Measurements from ENCODE around the gene RASL12. TPM values are rescaled to one million over a fixed set of nuclear protein-coding genes. Genes with fewer than 3 reads are reported as not detected.
"Not testable (repeated sequence)": the region's sequence is repeated elsewhere in the genome, so short reads cannot be mapped to it uniquely, and the experiment has no call there.

The RASL12 gene
- total and polyA plus RNA-seq, 2 donors (not counting 1 experiment from before 2014, with no cell fraction given) = not detected

- POLR2A ChIA-PET = interaction anchor here (0.7 kb wide), 1 partner anchor 240 kb away, joined by 4 read pairs; no protein-coding TSS in a partner anchor
- no peaks in the 10 kb centered on the region for H3K9me3 ChIP-seq (ENCODE audit: control extremely low read depth in 1 of 3, control insufficient read depth in 2 of 3, insufficient read depth in 1 of 3, low read length in 2 of 3)
- WGBS (ENCODE audit: insufficient coverage) = 100% methylated on average over 1 of the region's 1 CpG
These were observed 47.4 kb downstream of the RASL12 start for GRCh38 chr15:65020419-65020818.

GRCh38 chr15:65011198-65011597, 56.6 kb downstream of the RASL12 start:
- H3K4me3 Mint-ChIP-seq; POLR2A ChIA-PET; H3K79me2 ChIP-seq (ENCODE audit: control insufficient read depth, insufficient read depth, low read length); H3K9ac ChIP-seq (ENCODE audit: low read length); H3K27ac Mint-ChIP-seq; H3K4me3 ChIP-seq (ENCODE audit: control extremely low read depth in 1 of 5, extremely low read depth in 1 of 5, insufficient read depth in 1 of 5, low read depth in 2 of 5, low read length in 4 of 5); intact Hi-C loops (cut with micrococcal nuclease); H3K27me3 Mint-ChIP-seq; H3K4me1 Mint-ChIP-seq; H3K4me2 ChIP-seq (replicated peaks; ENCODE audit: low read depth, low read length, poor library complexity, severe bottlenecking); H3K27me3 ChIP-seq (replicated peaks in 1 of 4; ENCODE audit: control extremely low read depth in 1 of 4, control insufficient read depth in 3 of 4, insufficient read depth in 4 of 4, low read length in 3 of 4); H2AFZ ChIP-seq (ENCODE audit: insufficient read depth, low read depth, low read length, poor library complexity, severe bottlenecking); H3K9me3 Mint-ChIP-seq (ENCODE audit: insufficient read depth); DNase-seq; H3K27ac ChIP-seq (ENCODE audit: low read length in 2 of 2); ATAC-seq (ENCODE audit: low read depth); H4K20me1 ChIP-seq (ENCODE audit: control insufficient read depth, insufficient read depth, low read length, poor library complexity, severe bottlenecking); H3K4me1 ChIP-seq (ENCODE audit: control insufficient read depth in 2 of 2, insufficient read depth in 2 of 2, low read length in 2 of 2): not testable (repeated sequence)
- Histone ChIP-seq H3K9me3 (ENCODE audit: control extremely low read depth in 1 of 3, control insufficient read depth in 2 of 3, insufficient read depth in 1 of 3, low read length in 2 of 3) (peaks cover 1 to 10% (median 5%) of the 10 kb centered on the region in 3 donors), H3K36me3 (replicated peaks in 1 of 2; ENCODE audit: control extremely low read depth in 1 of 2, control insufficient read depth in 1 of 2, extremely low read depth in 1 of 2, insufficient read depth in 2 of 2, low read length in 1 of 2) (peaks cover 6 to 28% of the 10 kb centered on the region in 2 experiments)
- CTCF ChIA-PET = interaction anchor here (0.8 to 1.1 kb wide), 2 partner anchors 280 to 283 kb away, joined by 3 to 4 read pairs; no protein-coding TSS in a partner anchor
- WGBS (ENCODE audit: insufficient coverage) = 90% methylated on average over 2 of the region's 4 CpGs

More at GRCh38 chr15:65020419-65020818, 47.4 kb downstream of the RASL12 start:
- Mint-ChIP-seq H3K9me3 (ENCODE audit: insufficient read depth) (no peaks in the 10 kb centered on the region), H3K27ac (no peak overlapping the region), H3K4me3 (no peak overlapping the region), H3K27me3 (no peaks in the 10 kb centered on the region), H3K4me1 (no peaks in the 10 kb centered on the region)
- Histone ChIP-seq H4K20me1 (ENCODE audit: control insufficient read depth, insufficient read depth, low read length, poor library complexity, severe bottlenecking) (no peaks in the 10 kb centered on the region), H3K4me1 (ENCODE audit: control insufficient read depth in 2 of 2, insufficient read depth in 2 of 2, low read length in 2 of 2) (no peaks in the 10 kb centered on the region), H3K4me3 (ENCODE audit: control extremely low read depth in 1 of 5, extremely low read depth in 1 of 5, insufficient read depth in 1 of 5, low read depth in 2 of 5, low read length in 4 of 5) (no peak overlapping the region), H2AFZ (ENCODE audit: insufficient read depth, low read depth, low read length, poor library complexity, severe bottlenecking) (no peak overlapping the region), H3K36me3 (replicated peaks in 1 of 2; ENCODE audit: control extremely low read depth in 1 of 2, control insufficient read depth in 1 of 2, extremely low read depth in 1 of 2, insufficient read depth in 2 of 2, low read length in 1 of 2) (peaks cover 8 to 45% of the 10 kb centered on the region in 2 experiments), H3K9ac (ENCODE audit: low read length) (no peak overlapping the region), H3K27ac (ENCODE audit: low read length in 2 of 2) (no peak overlapping the region), H3K27me3 (replicated peaks in 1 of 4; ENCODE audit: control extremely low read depth in 1 of 4, control insufficient read depth in 3 of 4, insufficient read depth in 4 of 4, low read length in 3 of 4) (no peaks in the 10 kb centered on the region), H3K4me2 (replicated peaks; ENCODE audit: low read depth, low read length, poor library complexity, severe bottlenecking) (no peak overlapping the region), H3K79me2 (ENCODE audit: control insufficient read depth, insufficient read depth, low read length) (peaks cover 5% of the 10 kb centered on the region)
- ATAC-seq (ENCODE audit: low read depth) = no peak
- no peak for TF ChIP-seq CTCF (IDR thresholded peaks at IDR 0.05)
- no peak for TF ChIP-seq EZH2 (IDR thresholded peaks at IDR 0.05; ENCODE audit: borderline replicate concordance, insufficient read depth, low read depth, low read length, poor library complexity, severe bottlenecking)
- DNase-seq = no peak
- intact Hi-C loops (cut with micrococcal nuclease) = no loop called here
- CTCF ChIA-PET = interaction anchor here (1.2 kb wide), 1 partner anchor 212 kb away, joined by 3 read pairs; no protein-coding TSS in a partner anchor

All from B cell (primary cell).